ENCODE data around the gene GLMP. TPM values are rescaled to one million over a fixed set of nuclear protein-coding genes. Genes with fewer than 3 reads are reported as not detected.

GLMP gene
- total and polyA plus RNA-seq, 2 donors from 2014 or later: 52.4 to 154 TPM

DNA sequence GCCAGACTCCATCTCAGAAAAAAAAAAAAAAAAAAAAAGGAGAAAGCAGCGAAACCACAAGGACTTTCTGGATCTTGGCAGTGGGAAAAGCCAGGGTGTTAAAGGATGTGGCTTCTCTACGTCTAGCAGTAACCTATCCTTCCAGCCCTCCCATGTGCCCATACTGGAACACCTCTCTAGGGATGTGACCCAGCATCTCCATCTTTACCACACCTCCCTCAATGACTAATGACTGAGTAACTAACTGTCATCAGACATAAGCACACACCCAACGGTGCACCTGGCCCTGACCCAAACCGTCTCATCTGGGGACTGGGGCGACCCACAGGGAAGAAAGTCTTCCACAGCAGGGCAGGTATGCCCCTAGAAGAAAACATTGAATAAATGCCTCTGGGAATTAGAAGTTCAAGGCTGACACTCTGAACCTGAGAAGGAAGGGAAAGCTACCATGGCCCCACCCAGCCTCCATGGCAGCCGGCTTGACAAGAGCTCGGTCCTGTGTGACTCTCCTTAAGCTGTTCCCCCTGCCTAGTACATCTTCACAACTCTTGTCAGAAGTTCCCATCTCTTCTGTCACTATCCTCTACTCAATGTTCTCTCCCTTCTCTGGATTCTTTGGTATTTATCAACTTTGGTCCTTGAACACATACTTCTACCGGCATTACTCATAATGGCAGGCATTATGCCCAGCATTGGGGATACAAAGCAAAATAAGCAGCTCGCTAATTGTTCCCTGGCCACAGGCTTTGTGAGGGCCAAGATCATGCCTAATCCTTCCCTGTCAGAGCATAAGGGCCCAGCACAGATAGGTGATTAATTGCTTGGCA lies 32.8 kb downstream of the GLMP start:
- Histone ChIP-seq H3K9ac (ENCODE audit: low read length in 3 of 3) (no peak overlapping the region), H3K9me3 (ENCODE audit: control insufficient read depth in 2 of 3, insufficient read depth in 1 of 3, low read length in 3 of 3) (no peaks in the 10 kb centered on the region), H3K4me1 (ENCODE audit: control insufficient read depth in 2 of 3, insufficient read depth in 2 of 3, low read depth in 1 of 3, low read length in 3 of 3) (no peaks in the 10 kb centered on the region), H3K4me3 (ENCODE audit: low read length in 3 of 3) (no peak overlapping the region), H3K27ac (ENCODE audit: low read depth in 2 of 2, low read length in 2 of 2) (no peak overlapping the region), H3K36me3 (ENCODE audit: control insufficient read depth in 2 of 3, insufficient read depth in 3 of 3, low read length in 3 of 3) (peaks cover 4 to 77% (median 62%) of the 10 kb centered on the region in 3 donors), H3K27me3 (ENCODE audit: control insufficient read depth, insufficient read depth, low read length) (no peaks in the 10 kb centered on the region)
- DNase-seq (no peak), FAIRE-seq (no peak)
- no peak for TF ChIP-seq CTCF (IDR thresholded peaks at IDR 0.05; ENCODE audit: borderline replicate concordance, extremely low read depth, insufficient read depth)
- intact Hi-C loops (cut with DNase I): no loop called here

DNA sequence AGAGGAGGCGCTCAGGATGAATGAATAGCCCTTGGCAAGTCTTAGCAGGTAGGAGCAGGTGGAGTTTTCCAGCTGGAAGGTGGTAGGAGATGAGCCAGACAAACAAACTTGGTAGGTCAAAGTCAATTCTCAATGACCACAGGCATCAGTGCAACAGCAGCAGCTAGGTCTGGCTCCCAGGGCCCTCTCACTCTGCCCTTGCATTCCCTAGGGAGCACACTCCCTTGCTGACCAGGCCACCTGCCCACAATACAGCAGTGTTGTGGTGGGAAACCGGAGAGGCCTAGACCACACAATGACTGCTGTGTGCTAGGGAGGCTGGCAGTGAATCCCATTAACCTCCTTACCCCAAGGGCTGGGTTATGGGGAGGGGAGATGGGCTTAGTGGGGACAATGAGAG lies 34.6 kb downstream of the GLMP start:
- intact Hi-C loops (cut with DNase I): no loop called here

GRCh38 chr1:156259805-156260204 lies 35.7 kb downstream of the GLMP start:
- peaks cover 0 to 63% (median 50%) of the 10 kb centered on the region in 3 donors for H3K36me3 ChIP-seq (ENCODE audit: control insufficient read depth in 2 of 3, insufficient read depth in 3 of 3, low read length in 3 of 3)

More for the DNA sequence above, 34.6 kb downstream of the GLMP start:
- Histone ChIP-seq H3K4me1 (ENCODE audit: control insufficient read depth in 2 of 3, insufficient read depth in 2 of 3, low read depth in 1 of 3, low read length in 3 of 3) (no peaks in the 10 kb centered on the region), H3K27ac (ENCODE audit: low read depth in 2 of 2, low read length in 2 of 2) (no peak overlapping the region), H3K9me3 (ENCODE audit: control insufficient read depth in 2 of 3, insufficient read depth in 1 of 3, low read length in 3 of 3) (no peaks in the 10 kb centered on the region), H3K36me3 (ENCODE audit: control insufficient read depth in 2 of 3, insufficient read depth in 3 of 3, low read length in 3 of 3) (peaks cover 0 to 71% (median 55%) of the 10 kb centered on the region in 3 donors), H3K9ac (ENCODE audit: low read length in 3 of 3) (no peak overlapping the region), H3K4me3 (ENCODE audit: low read length in 3 of 3) (no peak overlapping the region), H3K27me3 (ENCODE audit: control insufficient read depth, insufficient read depth, low read length) (no peaks in the 10 kb centered on the region)
- DNase-seq (no peak), FAIRE-seq (no peak)
- TF ChIP-seq CTCF (IDR thresholded peaks at IDR 0.05; ENCODE audit: borderline replicate concordance, extremely low read depth, insufficient read depth): no peak

More at GRCh38 chr1:156259805-156260204, 35.7 kb downstream of the GLMP start:
- FAIRE-seq (no peak), DNase-seq (peak in 2 of 5 donors; percentile 4 to 48)
- H3K27ac ChIP-seq (ENCODE audit: low read depth in 2 of 2, low read length in 2 of 2): no peak overlapping the region
- H3K27me3 ChIP-seq (ENCODE audit: control insufficient read depth, insufficient read depth, low read length): no peaks in the 10 kb centered on the region
- H3K9ac ChIP-seq (ENCODE audit: low read length in 3 of 3): no peak overlapping the region
- no peak for TF ChIP-seq CTCF (IDR thresholded peaks at IDR 0.05; ENCODE audit: borderline replicate concordance, extremely low read depth, insufficient read depth)
- no peaks in the 10 kb centered on the region for H3K9me3 ChIP-seq (ENCODE audit: control insufficient read depth in 2 of 3, insufficient read depth in 1 of 3, low read length in 3 of 3)
- intact Hi-C loops (cut with DNase I): no loop called here
- no peak overlapping the region for H3K4me3 ChIP-seq (ENCODE audit: low read length in 3 of 3)
- H3K4me1 ChIP-seq (ENCODE audit: control insufficient read depth in 2 of 3, insufficient read depth in 2 of 3, low read depth in 1 of 3, low read length in 3 of 3): no peaks in the 10 kb centered on the region

Measured in kidney (tissue), 14 donors.